Kidney epithelial cell (primary cell): ENCODE results near the gene JSRP1. TPM values are rescaled to one million over a fixed set of nuclear protein-coding genes. Genes with fewer than 3 reads are reported as not detected.

Experiments used
- DNase-seq: peaks from one replicate; pipeline ENCODE4 v3.0.0-alpha.2; 2010; ENCODE audit warnings: low read depth
- H3K27me3 ChIP-seq: 2 replicates; pipeline ENCODE4 v1.6.0; 2011; ENCODE audit warnings: low read length; ENCODE audit not compliant: control insufficient read depth, insufficient read depth
- H3K36me3 ChIP-seq: 2 replicates; pipeline ENCODE4 v1.5.1; 2011; ENCODE audit warnings: low read length; ENCODE audit not compliant: control insufficient read depth, insufficient read depth
- H3K4me3 ChIP-seq: 2 replicates; pipeline ENCODE4 v1.5.1; 2011; ENCODE audit warnings: low read depth, mild to moderate bottlenecking, control low read depth, low read length
- total RNA-seq: library from RNA; depleted of rRNA; stranded (reverse); fragments of >200 nt; gene quantifications from 2 replicates; pipeline ENCODE4 v1.2.3, GENCODE V29; 2015
- TF ChIP-seq, protein P1 (sequence below): IDR thresholded peaks from 2 replicates; pipeline ENCODE4 v1.5.1; 2011; ENCODE audit warnings: mild to moderate bottlenecking, moderate library complexity, low read length, control low read depth, inconsistent platforms; ENCODE audit not compliant: insufficient read depth, poor library complexity, severe bottlenecking

JSRP1 gene
- total RNA-seq, 1 donor from 2014 or later, result 2.5 TPM

DNA sequence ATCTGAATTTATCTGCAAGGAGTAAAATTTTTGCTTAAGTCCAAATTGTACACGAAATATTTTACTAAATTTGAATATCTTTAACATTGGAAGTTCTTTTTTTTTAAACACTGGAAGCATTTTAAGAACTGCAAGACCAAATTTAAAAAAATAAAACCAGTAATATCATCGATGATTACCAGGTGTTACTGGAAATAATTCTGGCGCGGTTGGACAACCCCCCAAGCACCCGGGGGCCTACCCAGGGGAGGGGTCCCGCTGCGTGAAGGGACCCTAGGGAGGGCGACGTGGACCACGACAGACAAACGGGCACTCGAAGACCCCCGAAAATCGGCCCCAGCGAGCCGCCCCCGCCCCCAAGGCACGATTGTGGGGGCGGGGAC, 12.6 kb upstream of the JSRP1 start:
- Histone ChIP-seq H3K36me3 (no peaks in the 10 kb centered on the region), H3K27me3 (no peaks in the 10 kb centered on the region), H3K4me3 (peak overlapping the region; percentile 79)
- DNase-seq, result no peak
- TF ChIP-seq, protein P1, sequence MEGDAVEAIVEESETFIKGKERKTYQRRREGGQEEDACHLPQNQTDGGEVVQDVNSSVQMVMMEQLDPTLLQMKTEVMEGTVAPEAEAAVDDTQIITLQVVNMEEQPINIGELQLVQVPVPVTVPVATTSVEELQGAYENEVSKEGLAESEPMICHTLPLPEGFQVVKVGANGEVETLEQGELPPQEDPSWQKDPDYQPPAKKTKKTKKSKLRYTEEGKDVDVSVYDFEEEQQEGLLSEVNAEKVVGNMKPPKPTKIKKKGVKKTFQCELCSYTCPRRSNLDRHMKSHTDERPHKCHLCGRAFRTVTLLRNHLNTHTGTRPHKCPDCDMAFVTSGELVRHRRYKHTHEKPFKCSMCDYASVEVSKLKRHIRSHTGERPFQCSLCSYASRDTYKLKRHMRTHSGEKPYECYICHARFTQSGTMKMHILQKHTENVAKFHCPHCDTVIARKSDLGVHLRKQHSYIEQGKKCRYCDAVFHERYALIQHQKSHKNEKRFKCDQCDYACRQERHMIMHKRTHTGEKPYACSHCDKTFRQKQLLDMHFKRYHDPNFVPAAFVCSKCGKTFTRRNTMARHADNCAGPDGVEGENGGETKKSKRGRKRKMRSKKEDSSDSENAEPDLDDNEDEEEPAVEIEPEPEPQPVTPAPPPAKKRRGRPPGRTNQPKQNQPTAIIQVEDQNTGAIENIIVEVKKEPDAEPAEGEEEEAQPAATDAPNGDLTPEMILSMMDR, result no peak

DNA sequence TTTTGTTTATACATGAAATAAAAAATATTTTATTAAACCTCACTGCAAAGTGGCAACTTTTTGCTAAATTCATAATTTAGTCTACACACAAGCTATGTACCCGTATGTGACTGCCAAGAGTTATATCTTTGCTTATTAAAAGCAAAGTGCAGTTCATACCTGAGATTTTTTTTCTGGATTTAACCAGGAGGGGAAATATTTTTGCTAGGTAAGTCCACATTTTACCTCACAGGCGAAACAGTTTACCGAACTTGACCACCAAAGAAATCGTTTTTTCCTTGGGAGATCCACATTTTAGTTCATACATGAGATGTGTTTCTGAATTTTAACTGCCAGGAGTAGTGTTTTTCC, 12.2 kb upstream of the JSRP1 start:
- peak overlapping the region; percentile 79 for H3K4me3 ChIP-seq

DNA sequence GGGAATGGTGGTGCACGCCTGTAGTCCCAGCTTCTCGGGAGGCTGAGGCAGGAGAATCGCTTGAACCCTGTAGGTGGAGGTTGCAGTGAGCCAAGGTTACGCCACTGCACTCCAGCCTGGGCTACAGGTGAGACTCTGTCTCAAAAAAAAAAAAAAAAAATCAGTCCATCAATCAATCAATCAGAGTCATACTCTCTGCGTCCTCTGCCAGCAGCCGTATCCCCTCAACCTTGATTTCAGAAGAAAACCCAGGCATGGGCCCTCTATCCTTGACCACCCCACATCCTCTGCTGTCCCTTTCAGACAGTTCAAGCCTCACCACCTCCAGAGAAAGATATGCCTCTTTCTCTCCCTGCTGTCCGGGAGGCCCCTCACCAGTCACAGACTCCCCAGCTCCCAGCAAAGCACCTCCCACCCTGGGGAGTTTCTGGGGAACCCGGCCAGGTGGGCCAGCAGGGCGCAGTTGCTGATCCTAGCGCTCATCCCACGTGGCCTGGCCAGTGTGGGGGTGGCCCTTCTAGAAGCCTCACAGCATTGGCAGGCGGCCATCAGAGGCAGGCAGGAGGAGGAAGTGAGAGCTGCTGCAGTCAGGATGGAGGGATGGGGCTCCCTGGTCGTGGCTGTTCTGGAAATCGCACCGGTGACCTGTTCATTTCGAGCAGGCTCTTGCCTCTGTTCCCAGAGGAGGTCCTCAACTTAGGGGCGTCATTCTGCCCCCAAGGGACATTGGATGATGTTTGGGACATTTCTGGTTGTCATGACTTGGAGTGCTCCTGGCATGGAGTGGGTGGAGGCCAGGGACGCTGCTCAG, 10.2 kb upstream of the JSRP1 start:
- Histone ChIP-seq H3K36me3 (no peaks in the 10 kb centered on the region), H3K4me3 (no peak overlapping the region), H3K27me3 (no peaks in the 10 kb centered on the region)
- DNase-seq, result no peak
- TF ChIP-seq, protein P1, result no peak

More for the DNA sequence above, 12.2 kb upstream of the JSRP1 start:
- TF ChIP-seq, protein P1, result no peak
- Histone ChIP-seq H3K27me3 (no peaks in the 10 kb centered on the region), H3K36me3 (no peaks in the 10 kb centered on the region)
- DNase-seq, result no peak

DNA sequence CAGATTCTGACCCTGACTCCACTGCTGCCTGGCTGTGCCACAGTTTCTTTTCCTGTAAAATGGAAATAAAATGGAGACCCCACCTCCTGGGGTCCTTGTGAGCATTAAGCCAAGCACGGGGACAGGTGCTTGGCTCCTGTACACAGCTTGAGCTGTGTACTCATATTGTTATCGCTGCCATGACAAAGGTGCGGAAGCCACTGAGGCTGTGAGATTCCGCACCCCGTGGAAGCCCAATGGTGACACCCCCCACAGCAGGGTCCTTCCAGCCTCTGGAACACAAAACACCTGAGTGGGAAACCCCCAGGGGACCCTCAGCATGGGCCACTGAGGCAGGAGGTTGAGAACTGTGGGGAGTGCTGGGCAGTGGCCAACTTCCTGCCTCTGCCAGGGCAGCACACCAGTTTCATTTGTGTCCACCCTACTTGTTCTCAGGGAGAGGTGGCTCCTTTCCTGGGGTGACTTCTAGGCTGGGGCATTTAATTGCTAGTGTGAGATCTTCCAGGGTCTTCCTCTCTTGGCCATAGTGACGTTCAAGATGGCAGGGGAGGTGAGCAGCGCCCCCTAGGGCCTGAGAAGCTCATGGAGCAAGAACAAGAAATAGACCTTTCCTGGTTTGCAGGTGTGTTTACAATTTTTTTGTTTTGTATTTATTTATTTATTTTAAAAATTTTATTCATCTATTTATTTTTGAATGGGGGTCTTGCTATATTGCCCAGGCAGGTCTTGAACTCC, 5.4 kb upstream of the JSRP1 start:
- H3K36me3 ChIP-seq, result no peaks in the 10 kb centered on the region
- TF ChIP-seq, protein P1, result peak; percentile 64

DNA sequence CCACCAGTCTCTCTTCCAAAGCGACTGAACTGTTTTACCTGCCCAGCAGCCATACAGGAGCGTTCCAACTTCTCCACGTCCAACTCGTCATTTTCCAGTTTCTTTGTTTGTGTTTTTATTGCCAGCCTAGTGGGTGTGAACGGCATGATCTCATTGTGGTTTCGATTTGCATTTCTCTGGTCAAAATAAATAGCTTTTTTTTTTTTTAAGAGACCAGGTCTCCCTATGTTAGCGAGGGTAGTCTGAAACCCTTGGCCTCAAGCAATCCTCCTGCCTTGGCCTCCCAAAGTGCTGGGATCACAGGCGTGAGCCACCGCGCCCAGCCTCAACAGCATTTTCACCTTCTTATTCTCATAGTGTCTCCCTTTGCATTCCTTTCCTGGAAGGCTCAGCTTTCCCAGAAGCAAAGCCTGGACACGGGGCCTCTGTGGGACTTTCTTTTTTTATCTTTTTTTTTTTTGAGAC, 4.2 kb upstream of the JSRP1 start:
- no peak for DNase-seq
- TF ChIP-seq, protein P1, result no peak
- Histone ChIP-seq H3K27me3 (no peaks in the 10 kb centered on the region), H3K4me3 (no peak overlapping the region), H3K36me3 (no peaks in the 10 kb centered on the region)

More for the DNA sequence above, 5.4 kb upstream of the JSRP1 start:
- no peaks in the 10 kb centered on the region for H3K27me3 ChIP-seq
- no peak for DNase-seq
- H3K4me3 ChIP-seq, result no peak overlapping the region
